ENCODE data around the gene RTEL1.

GRCh38 chr20:63741354-63741675, 83.2 kb downstream of the RTEL1 start:
- TF ChIP-seq CTCF (IDR thresholded peaks at IDR 0.05; ENCODE audit: poor library complexity), result no peak
- TF ChIP-seq EZH2phosphoT487 (IDR thresholded peaks at IDR 0.05; ENCODE audit: low read depth, severe bottlenecking, unreplicated experiment), result no peak
- TF ChIP-seq EZH2 (IDR thresholded peaks at IDR 0.05; ENCODE audit: borderline replicate concordance), result no peak
